ENCODE measurements around the gene TACC2.

TACC2 gene

GRCh38 chr10:122282253-122282671 is 293.3 kb downstream of the TACC2 start:
- DNase-seq, result no peak

- no peak for DNase-seq
Observed at GRCh38 chr10:122282909-122283308, 293.9 kb downstream of the TACC2 start.

GRCh38 chr10:122285506-122286444 is 296.8 kb downstream of the TACC2 start:
- no peak for DNase-seq

- no peak for DNase-seq
Observed at GRCh38 chr10:122286867-122287266, 297.9 kb downstream of the TACC2 start.

GRCh38 chr10:122287570-122287969 is 298.6 kb downstream of the TACC2 start:
- DNase-seq, result no peak

- DNase-seq, result no peak
Observed at GRCh38 chr10:122288262-122288661, 299.3 kb downstream of the TACC2 start.

- no peak for DNase-seq
Observed at GRCh38 chr10:122288917-122289316, 300.0 kb downstream of the TACC2 start.

- no peak for DNase-seq
Observed at GRCh38 chr10:122290334-122290733, 301.4 kb downstream of the TACC2 start.

- DNase-seq, result no peak
Observed at GRCh38 chr10:122290833-122291532, 302.0 kb downstream of the TACC2 start.

GRCh38 chr10:122291739-122292138 is 302.8 kb downstream of the TACC2 start:
- no peak for DNase-seq

- no peak for DNase-seq
Observed at GRCh38 chr10:122292376-122292775, 303.4 kb downstream of the TACC2 start.

GRCh38 chr10:122293156-122293960 is 304.4 kb downstream of the TACC2 start:
- no peak for DNase-seq

- no peak for DNase-seq
Observed at GRCh38 chr10:122293961-122294380, 305.0 kb downstream of the TACC2 start.

- DNase-seq, result no peak
Observed at GRCh38 chr10:122294511-122295450, 305.8 kb downstream of the TACC2 start.

- no peak for DNase-seq
Observed at GRCh38 chr10:122295451-122295809, 306.5 kb downstream of the TACC2 start.

- DNase-seq, result no peak
Observed at GRCh38 chr10:122296363-122297120, 307.6 kb downstream of the TACC2 start.

GRCh38 chr10:122297583-122297982 is 308.6 kb downstream of the TACC2 start:
- DNase-seq, result no peak

- no peak for DNase-seq
Observed at GRCh38 chr10:122298206-122298597, 309.2 kb downstream of the TACC2 start.

GRCh38 chr10:122298598-122299301 is 309.8 kb downstream of the TACC2 start:
- DNase-seq, result peak; percentile 92

GRCh38 chr10:122299423-122300075 is 310.6 kb downstream of the TACC2 start:
- DNase-seq, result no peak

Data from NCI-H510A treated with DMSO at 0.1 percent for 48 hours (cell line).